HG02798 (cell line): Measurements from ENCODE around the gene DYTN.

Source experiments
- ATAC-seq: cut with Tn5 transposase; IDR thresholded peaks from one replicate; pipeline ENCODE4 v1.9.1; 2021; ENCODE audit warnings: mild to moderate bottlenecking; ENCODE audit not compliant: unreplicated experiment, poor library complexity

Gene DYTN

DNA sequence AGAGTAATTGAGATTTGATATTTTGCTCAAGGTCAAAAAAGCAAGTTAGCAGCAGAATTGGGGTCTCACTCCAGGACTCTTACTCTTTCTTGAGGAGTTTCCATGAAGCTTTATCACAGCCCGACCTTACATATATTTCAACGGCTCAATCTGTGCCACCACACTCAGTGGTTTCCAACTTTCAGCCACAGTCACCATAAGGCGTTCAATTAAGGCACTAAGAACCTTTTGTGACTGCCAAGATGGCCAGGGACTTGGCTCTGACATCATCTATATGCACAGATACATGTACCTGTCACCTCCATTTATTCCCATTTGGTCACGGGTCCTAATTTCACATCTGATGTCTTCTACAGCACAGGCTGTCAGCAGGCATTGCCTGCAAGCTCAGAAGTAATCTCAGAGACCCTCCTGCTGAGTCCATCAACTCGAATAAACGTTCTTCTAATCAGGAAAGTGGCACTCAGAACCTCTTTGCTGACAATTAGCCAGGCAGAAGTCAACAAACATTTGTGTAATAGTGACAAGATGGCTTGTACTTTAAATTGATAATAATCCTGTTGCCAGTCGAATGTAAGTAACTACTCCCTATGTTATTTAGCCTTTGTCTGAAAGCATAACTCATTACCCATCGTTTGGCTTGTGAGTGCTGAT is 16.1 kb downstream of the DYTN start:
- ATAC-seq: no peak

DNA sequence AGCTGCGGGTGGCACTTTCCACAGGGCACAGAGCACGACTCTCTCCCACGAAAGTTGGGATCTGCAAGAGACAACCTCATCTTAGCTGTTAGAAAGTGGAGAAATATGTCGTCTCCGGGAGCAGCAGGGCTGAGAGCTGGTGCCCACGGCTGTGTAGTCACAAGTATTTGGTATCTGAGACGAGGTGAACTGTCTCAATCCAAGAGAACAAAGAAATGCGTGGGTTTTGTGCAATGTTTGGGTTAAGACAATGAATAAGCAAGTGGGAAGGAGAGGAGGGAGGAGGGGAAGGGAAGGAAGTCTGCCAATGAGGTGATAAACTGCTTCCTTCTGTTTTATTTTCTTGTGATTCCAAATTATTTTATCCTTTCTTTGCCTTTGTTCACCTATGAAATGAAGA is 18.0 kb downstream of the DYTN start:
- no peak for ATAC-seq

DNA sequence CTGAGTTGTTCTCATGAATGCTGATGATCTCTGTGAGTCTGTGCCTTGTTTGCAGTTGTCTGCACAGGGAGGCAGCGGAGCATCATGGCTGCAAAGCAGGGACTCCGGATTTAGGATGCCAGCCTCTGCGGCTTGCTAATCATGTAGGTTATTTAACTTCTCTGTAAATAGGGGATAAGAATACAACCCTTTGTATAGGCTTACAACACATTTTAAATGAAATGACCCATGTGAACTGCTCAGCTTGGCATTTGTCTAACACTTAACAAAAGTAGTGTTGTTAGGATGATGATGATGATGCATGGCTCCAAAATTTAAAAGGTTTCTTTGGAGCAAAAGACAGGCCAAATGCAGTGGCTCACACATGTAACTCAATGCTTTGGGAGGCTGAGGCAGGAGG is 19.4 kb downstream of the DYTN start:
- no peak for ATAC-seq

DNA sequence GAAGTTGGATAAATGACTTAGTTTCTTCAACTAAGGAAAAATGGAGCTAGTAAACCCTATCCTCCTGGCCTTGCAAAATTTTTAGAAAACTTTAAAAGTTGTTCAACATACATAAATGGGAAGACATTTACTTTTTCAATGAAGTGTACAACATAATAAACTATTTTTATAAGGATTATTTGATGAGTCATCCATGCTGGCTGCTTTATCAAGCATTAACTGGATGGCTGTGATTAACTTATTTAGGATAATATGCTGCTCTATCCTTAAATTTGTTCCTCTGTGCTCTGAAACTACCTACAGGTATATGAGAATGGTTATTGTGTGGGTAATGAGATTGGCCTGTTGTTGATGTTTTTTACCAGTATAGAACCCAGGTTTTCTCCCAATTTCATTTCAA is 21.3 kb downstream of the DYTN start:
- no peak for ATAC-seq

DNA sequence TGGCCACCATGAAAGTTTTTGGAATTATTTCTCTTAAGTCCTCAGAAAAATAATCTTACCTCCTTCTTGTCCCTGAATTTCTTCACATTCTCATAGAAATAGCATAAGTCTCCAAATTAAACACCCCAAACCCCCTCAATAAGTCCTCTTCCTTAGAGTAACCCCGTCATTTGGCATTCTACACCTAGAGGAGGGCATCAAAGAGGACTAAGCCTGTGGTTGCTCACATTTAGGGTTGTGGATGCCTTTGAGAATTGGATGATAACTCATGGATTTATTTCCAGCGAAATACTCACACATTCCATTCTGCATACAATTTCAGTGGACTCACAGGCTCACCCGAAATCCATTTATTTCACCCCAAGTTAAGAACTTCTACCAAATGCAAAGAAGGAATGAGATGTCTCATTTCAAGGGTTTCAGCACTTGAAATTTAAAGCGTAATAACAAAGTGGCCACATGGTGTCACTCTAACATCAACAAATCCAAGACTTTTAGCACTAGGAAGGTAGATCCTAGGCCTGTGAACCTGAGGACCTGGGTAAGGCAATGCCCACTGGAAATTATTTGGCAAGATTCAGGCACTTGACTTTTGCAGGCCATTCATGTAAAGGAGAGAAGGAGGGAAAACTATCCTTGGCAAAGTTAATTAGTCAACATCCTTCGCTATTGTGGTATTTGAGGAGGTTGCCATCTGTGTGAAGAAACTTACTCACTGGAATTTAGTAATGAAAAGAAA is 24.6 kb downstream of the DYTN start:
- peak; percentile 73 for ATAC-seq

DNA sequence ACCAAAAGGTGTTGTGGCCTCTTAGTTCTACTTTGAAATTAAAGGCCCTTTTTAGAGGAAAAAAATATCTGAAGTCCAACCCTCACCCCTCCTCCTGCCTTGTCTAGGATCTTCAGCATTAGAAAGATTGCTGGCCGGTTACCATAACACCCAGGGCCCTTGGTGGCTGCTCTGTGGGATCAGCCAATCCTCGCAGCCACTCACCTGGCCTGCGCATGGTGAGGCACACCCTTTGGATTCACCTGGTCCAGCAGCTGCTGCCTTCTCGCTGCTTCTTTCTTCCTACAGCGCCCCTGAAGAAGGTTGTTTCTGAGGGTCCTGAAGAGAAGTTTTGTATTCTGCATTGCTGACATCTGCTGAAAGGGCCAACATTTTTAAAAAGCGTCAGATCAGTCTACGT is 25.2 kb downstream of the DYTN start:
- no peak for ATAC-seq

DNA sequence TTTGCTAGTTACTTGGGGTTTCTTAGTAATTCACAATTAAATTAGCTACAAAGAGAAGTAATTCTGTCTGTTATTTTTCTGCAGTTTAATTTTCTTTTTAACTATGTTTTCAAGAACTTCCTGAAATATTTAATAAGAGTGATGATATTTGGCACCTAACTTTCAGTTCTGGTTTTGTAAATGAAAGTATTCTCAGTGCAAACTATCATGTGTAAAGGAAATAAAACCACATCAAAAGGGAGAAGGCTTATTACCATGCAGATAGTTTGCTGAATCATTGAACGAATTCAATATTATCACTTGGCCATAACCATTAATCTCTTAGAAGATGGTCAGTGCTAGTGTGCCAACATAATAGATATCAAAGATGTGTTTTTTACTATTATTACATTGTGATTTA is 29.2 kb downstream of the DYTN start:
- ATAC-seq: no peak

DNA sequence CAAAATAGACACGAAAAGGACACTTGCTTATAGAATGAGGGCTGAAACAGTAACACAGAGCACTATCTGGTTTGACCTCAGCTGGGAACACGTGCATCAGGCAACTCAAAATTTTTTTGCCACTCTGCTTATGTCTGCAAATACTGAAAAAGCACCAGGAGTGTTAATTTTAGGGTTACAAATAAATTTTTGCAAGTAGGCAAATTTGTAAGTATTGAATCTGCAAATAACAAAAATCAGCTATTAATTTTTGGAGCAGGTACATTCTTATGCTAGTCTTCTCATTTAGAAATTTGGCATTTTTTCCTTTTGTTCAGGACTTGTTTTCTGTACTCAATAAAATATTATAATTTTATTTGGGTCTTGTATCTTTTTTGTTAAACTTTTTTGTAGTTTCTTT is 29.7 kb downstream of the DYTN start:
- ATAC-seq: no peak

DNA sequence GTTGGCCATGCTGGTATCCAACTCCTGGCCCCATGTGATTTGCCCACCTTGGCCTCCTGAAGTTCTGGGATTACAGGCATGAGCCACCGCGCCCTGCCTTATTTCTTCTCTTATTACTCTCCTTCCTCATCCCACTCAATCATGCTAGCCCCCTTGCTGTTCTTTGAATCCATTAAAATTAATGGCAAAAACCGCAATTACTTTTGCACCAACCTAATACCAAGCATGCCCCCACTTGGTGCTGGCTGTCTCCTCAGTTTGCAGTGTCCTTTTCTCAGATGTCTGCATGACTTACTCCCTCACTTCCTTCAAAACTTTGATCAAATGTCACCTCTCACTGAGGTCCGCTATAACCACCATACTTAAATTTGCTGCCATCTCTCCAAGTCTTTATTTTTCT is 34.6 kb downstream of the DYTN start:
- no peak for ATAC-seq

DNA sequence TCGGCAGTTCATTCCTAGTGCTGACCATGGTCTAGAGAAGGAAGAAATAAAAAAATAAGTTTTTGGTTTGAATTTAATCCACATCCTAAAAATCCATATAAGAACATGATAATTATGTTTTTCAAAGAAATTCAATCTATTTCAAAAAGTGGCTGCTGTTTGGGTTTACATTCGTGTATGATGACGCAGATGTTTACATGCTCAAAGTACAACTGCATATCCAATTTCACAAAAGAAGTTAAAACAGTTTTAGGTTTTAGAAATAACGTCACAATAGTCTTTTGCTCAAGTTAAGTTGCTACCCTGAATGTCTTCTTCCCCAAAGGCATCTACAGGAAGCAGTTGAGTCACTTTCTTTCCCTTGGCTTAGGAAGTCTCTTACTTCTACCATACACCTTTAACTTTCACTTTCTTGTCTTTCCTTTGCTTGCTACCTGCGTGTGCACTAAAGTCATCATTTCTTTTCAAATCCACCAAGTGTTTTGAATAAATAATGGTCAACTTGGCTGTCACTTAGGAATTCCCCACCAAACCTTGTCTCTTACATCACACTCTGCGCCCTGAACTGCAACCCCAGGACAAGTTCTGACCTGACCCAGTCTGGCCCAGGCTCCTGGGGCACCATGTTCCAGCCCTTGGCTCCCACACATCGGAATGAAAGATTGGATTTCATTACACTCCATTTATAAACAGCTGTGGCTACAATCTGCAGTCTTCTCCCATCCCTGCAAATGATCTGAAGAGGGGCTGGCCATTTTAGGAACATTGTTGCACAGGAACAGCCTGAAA is 47.5 kb downstream of the DYTN start:
- peak; percentile 38 for ATAC-seq

DNA sequence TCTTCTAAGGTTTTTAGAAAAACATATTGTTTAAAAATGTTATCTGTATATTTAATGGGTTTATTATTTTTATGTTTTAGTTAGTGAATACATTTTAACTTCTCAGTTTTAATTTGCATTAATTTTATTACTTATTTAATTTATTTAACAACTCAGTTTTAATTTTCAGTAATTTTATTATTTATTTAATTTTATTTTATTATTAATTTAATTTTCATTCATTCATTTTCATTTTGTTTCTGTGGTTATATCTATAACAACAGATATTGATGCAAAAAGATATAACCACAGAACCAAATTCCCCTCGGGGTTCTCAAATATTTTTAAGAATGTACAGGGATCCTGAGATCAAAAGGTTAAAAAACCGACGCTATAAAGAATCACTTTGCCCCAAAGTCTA is 52.9 kb downstream of the DYTN start:
- ATAC-seq: no peak

DNA sequence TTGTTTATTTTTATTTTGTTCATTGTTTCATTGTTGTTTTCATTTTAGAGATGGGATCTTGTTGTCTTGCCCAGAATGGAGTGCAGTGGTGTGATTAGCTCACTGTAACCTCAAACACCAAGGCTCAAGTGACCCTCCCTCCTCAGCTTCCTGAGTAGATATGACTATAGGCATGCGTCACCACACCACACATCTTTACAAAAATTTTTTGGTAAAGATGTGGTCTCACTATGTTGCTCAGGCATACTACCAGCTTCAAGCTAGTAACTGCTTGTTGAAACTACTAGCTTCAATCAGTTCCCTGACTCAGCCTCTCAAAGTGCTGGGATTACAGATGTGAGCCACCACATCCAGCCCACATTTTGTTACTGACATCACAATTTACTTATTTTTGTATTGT is 61.1 kb downstream of the DYTN start:
- ATAC-seq: no peak

DNA sequence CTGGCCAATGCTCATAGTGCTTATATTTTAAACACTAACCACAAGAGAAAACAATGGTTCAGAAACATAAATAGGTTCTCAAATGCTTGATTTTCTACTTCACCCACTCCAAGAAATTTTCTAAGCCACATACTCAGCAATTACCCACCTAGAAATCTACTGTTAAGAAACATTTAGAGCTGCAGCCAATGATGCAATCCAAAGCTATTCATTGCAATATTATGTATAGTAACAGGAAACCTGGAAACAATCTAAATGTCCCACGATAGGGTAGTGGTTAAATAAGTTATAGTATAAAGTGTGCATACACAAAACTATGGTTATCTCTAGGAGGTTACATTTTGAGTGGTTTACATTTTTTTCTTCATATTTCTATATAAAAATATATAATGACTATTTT is 70.2 kb downstream of the DYTN start:
- no peak for ATAC-seq

DNA sequence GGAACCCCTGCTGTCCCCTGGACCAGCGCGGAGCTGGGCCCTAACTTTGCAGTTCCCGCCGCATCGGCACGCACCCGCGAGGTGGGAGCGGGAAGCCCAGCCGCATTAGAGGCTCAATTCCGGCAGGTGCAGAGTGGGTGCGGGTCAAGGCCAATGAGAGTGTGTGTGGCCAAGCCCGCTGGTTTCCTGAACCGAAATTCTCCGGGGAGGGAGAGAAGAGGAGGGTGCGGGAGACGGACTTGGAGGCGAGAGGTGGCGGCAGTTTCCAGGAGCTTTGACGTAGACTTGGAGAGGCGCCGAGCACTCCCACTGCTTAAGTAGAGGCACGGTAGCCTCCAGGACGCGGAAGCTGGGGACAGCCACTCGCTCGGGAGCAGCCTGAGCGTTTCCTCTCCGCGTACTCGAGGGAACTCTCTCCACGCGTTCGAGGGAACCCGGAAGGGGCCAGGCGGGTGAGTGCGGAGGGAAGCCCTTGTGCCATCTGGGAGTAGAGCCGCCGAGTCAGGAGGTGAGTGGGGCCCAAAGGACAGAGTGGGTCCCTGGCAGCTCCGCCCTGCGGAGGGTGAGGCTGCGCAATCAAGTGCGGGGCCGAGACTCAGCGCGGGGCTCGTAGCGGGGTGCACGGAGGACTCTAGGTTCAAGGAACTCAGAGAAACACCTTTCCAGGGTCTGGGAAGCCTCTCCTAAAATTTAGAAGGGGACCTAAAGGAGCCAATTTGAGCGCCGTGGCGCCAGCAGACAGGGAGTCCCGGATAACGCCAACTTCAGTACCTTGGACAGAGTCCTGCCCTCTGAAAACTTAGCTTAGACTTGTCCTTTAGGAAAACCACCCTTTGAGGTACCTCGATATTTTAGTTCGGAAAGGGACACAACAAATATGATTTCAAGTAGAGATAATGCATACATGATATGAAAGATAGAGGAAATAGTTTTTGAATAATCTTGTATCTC is 75.8 kb downstream of the DYTN start, which contains the start of gene FAM237A:
Gene FAM237A (plus strand): TSS at position 413 of the 951 bp plus-strand sequence. CDS start 1,750 bp downstream, outside the sequence.
- peak; percentile 35 for ATAC-seq

DNA sequence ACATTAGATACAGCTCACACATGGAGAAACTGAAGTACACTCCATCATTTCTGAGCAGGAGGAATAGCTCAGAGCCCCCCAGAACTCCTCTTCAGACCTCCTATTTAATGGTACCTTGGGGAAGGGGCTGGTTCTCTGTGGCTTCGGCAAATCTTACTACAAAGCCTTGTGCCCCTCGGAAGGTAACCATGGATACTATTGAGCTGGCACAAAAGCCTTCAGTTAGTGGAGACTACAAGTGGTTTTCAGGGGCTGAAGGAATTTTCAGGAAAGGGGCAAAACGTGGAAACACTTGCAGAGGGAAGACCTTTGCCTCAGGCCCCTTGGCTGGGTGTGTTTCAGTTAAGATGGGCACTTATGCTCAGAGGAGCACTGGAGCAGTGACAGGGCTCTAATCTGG is 77.0 kb downstream of the DYTN start:
- ATAC-seq: no peak

DNA sequence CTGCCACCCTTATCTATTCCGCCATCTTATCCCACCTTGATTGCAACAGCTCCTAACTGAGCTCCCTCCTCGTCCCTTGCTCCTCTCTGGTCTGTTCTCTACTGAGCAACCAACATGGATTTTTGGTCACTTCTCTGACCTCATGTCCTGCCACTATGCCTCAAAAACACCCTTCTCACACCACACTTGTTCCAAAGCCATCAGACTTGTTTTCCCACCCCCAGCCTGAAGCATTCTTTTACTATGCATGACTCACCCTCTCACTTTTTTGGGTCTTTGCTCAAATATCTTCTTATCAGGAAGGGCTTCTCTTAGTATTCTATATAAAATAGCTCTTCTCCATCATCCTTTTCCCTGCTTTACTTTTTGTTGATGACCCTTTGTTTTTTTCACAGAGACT is 78.6 kb downstream of the DYTN start:
- ATAC-seq: no peak

DNA sequence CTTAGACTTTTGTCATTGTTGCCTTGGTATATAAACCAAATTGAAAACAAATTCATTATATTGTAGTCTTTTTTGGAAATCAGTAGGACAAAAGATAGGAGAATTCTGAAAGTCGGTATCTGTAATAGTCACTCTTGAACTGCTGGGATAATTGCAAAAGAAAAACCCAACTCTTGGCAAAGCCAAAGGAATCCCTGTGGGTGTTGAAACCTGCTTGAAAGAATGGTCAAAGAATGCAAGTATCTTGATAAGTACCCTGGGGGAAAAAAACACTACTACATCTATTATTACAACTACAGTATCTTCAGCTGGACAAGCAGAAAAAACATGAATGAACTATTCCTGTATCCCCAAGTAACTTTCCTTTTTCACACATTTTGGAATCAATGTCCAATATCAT is 83.2 kb downstream of the DYTN start:
- ATAC-seq: no peak

DNA sequence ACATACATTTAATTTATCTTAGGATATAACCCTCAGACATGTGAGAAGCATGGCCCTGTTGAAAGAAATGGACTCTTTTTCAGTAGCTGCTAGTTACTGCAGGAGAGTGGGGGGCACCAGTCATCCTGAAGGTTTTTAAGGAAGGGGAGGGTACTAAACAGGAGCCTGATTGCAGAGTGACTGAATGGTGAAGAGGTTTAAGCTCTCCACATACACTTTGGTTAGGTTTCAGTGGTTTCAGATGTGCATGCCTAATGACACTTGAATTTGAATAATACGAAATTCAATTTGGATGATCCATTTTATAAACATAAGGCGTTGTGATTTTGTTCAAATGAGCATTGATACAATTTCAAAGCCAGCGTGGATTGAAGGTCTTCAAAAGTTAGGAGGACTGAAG is 86.9 kb downstream of the DYTN start:
- no peak for ATAC-seq

DNA sequence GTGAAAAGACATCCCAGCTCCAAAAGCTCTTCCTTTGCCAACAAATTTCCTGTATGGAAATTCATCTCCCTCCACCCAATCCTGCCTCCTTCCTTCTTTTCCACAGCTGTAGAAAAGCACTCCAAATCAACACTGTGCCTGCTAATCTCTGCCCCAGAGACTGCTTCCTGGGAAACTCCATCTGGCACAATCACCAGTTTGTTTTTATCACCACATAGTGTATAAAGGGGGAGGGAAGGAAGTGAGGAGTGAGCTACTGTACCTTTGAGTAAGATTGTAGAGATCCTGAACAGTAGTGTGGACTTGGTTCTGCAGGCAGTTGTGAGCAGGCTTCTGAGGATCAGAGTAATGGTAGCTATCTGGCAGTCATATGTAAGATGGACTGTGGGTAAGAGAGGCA is 90.6 kb downstream of the DYTN start:
- no peak for ATAC-seq

DNA sequence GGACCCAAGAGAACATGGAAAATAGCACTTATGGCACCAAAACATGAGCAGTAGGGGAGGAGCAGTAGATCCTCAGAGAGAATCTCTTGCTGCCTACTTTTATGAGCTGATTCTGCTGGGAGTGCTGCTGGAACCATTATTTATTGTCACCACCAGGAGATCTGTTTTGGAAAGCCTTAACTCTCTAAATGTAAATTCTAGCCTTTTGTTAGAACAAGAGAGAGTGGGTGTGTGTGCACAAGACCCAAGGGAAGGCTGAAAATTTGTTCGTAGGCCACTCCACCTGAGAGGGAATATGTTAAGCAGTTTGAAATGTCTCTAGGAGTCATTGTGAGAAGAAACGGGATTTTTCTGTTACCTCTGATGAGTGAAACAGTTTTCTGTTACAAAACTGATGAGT is 92.1 kb downstream of the DYTN start:
- no peak for ATAC-seq
